HG03439 (cell line): Measurements from ENCODE around the gene PPM1M.
A peak's percentile ranks its signal among the peaks of the same experiment; 100 is the strongest.

Source experiments
- ATAC-seq: cut with Tn5 transposase; IDR thresholded peaks from one replicate; pipeline ENCODE4 v1.9.1; 2021; ENCODE audit warnings: mild to moderate bottlenecking, moderate library complexity; ENCODE audit not compliant: unreplicated experiment

The PPM1M gene

GRCh38 chr3:52245322-52246263, at the start of gene PPM1M:
TSS of gene PPM1M (plus strand) at chr3:52245759. CDS start at chr3:52245825, 66 bp downstream.
- no peak for ATAC-seq

- ATAC-seq = no peak
Measured at GRCh38 chr3:52195823-52196331, 49.7 kb upstream of the PPM1M start.

GRCh38 chr3:52196977-52197376, 48.6 kb upstream of the PPM1M start:
- no peak for ATAC-seq

GRCh38 chr3:52197499-52197841, 48.1 kb upstream of the PPM1M start:
- no peak for ATAC-seq

- peak; percentile 86 for ATAC-seq
Measured at GRCh38 chr3:52197842-52198625, 47.5 kb upstream of the PPM1M start, which contains the start of gene ALAS1. TSS of gene ALAS1 (plus strand) at chr3:52198160. CDS start at chr3:52199242, 1,082 bp downstream.

GRCh38 chr3:52198643-52199608, 46.6 kb upstream of the PPM1M start:
- ATAC-seq = no peak

GRCh38 chr3:52200981-52201679, 44.4 kb upstream of the PPM1M start:
- no peak for ATAC-seq

GRCh38 chr3:52202384-52203077, 43.0 kb upstream of the PPM1M start:
- ATAC-seq = no peak

- ATAC-seq = no peak
Measured at GRCh38 chr3:52203701-52204100, 41.9 kb upstream of the PPM1M start.

GRCh38 chr3:52204337-52205073, 41.1 kb upstream of the PPM1M start:
- ATAC-seq = no peak

GRCh38 chr3:52205727-52206372, 39.7 kb upstream of the PPM1M start:
- ATAC-seq = no peak

- no peak for ATAC-seq
Measured at GRCh38 chr3:52208556-52208955, 37.0 kb upstream of the PPM1M start.

GRCh38 chr3:52210037-52210436, 35.5 kb upstream of the PPM1M start:
- ATAC-seq = no peak

GRCh38 chr3:52210550-52211046, 35.0 kb upstream of the PPM1M start:
- ATAC-seq = no peak

GRCh38 chr3:52211268-52211891, 34.2 kb upstream of the PPM1M start:
- ATAC-seq = no peak

- ATAC-seq = no peak
Measured at GRCh38 chr3:52213005-52213404, 32.6 kb upstream of the PPM1M start.

GRCh38 chr3:52213901-52214300, 31.7 kb upstream of the PPM1M start:
- ATAC-seq = no peak
